K562 (cell line): ENCODE measurements around the gene NRCAM. TPM values are rescaled to one million over a fixed set of nuclear protein-coding genes. Genes with fewer than 3 reads are reported as not detected.
A peak's percentile ranks its signal among the peaks of the same experiment; 100 is the strongest.

ENCODE experiments used
- ATF3 ChIP-seq, 2 experiments: fragments of 450-650 bp in 1 of 2; sonication (generic) in 1 of 2; formaldehyde crosslinking in 1 of 2; IDR thresholded peaks in 1 of 2; conservative IDR thresholded peaks in 1 of 2; 2 replicates each; pipeline versions ENCODE4 v1.6.1 to v1.8.1; 2016 to 2023; ENCODE audit warnings: mild to moderate bottlenecking in 2 of 2, moderate library complexity in 2 of 2, inconsistent platforms in 1 of 2, missing genetic modification reagents in 1 of 2
- CBFA2T2 ChIP-seq: fragments of 450-650 bp; conservative IDR thresholded peaks from 2 replicates; pipeline ENCODE4 v1.6.1; 2017; ENCODE audit warnings: mild to moderate bottlenecking
- CREM ChIP-seq: IDR thresholded peaks from 2 replicates; pipeline ENCODE4 v1.6.1; 2014; ENCODE audit warnings: antibody characterized with exemption, low read depth
- ETS2 ChIP-seq: IDR thresholded peaks from 2 replicates; pipeline ENCODE4 v1.6.1; 2016; ENCODE audit warnings: borderline replicate concordance, missing genetic modification characterization, mild to moderate bottlenecking, moderate library complexity, missing compliant biosample characterization; ENCODE audit not compliant: poor library complexity, severe bottlenecking
- FOSL1 ChIP-seq: fragments of 200-800 bp; sonication (Bioruptor generic); conservative IDR thresholded peaks from 2 replicates; pipeline ENCODE4 v1.6.1; 2016; ENCODE audit warnings: missing genetic modification characterization, missing compliant biosample characterization
- GTF2E2 ChIP-seq: fragments of 200-800 bp; sonication (Bioruptor generic); IDR thresholded peaks from 2 replicates; pipeline ENCODE4 v1.6.1; 2016; ENCODE audit warnings: missing genetic modification characterization, missing compliant biosample characterization
- HMG20A ChIP-seq: fragments of 450-650 bp; formaldehyde crosslinking; conservative IDR thresholded peaks from 2 replicates; pipeline ENCODE4 v1.4.0; 2020; ENCODE audit warnings: mild to moderate bottlenecking, mixed read lengths
- IRF2 ChIP-seq: sonication (generic); formaldehyde crosslinking; IDR thresholded peaks from 2 replicates; pipeline ENCODE4 v1.8.1; 2022; ENCODE audit warnings: mild to moderate bottlenecking, missing genetic modification reagents
- JUNB ChIP-seq: fragments of 450-650 bp; formaldehyde crosslinking; conservative IDR thresholded peaks from 2 replicates; pipeline ENCODE4 v1.4.0; 2020; ENCODE audit warnings: mild to moderate bottlenecking
- PML ChIP-seq: IDR thresholded peaks from 2 replicates; pipeline ENCODE4 v1.6.1; 2012; ENCODE audit warnings: low read length, inconsistent platforms
- RNF2 ChIP-seq: sonication (generic); IDR thresholded peaks from 2 replicates; pipeline ENCODE4 v1.6.1; 2016
- SIN3A ChIP-seq, 2 experiments: fragments of 150-350 bp in 1 of 2; IDR thresholded peaks; 2 replicates each; pipeline ENCODE4 v1.6.1; 2011 to 2016; ENCODE audit warnings: borderline replicate concordance in 2 of 2, low read depth in 2 of 2, low read length in 2 of 2, mild to moderate bottlenecking in 2 of 2, moderate library complexity in 2 of 2; ENCODE audit not compliant: control insufficient read depth in 1 of 2
- SRSF9 ChIP-seq: fragments of 200-400 bp; formaldehyde crosslinking; IDR thresholded peaks from 2 replicates; pipeline ENCODE4 v1.6.1; 2017; ENCODE audit warnings: low read depth, low read length, borderline replicate concordance
- VEZF1 ChIP-seq: fragments of 200-800 bp; sonication (Bioruptor generic); IDR thresholded peaks from 2 replicates; pipeline ENCODE4 v1.6.1; 2017; ENCODE audit warnings: missing genetic modification characterization, missing compliant biosample characterization
- YBX1 ChIP-seq: fragments of 450-650 bp; IDR thresholded peaks from 2 replicates; pipeline ENCODE4 v1.7.1; 2016; ENCODE audit warnings: mild to moderate bottlenecking
- ZBED1 ChIP-seq: IDR thresholded peaks from 2 replicates; pipeline ENCODE4 v1.6.1; 2014
- ZNF311 ChIP-seq: fragments of 250-450 bp; sonication (Bioruptor Pico); IDR thresholded peaks from 2 replicates; pipeline ENCODE4 v1.4.0; 2020; ENCODE audit warnings: mild to moderate bottlenecking, moderate library complexity
- ZNF444 ChIP-seq: fragments of 250-450 bp; sonication (Bioruptor Pico); IDR thresholded peaks from 2 replicates; pipeline ENCODE4 v1.4.0; 2020; ENCODE audit warnings: mild to moderate bottlenecking, moderate library complexity
- polyA plus RNA-seq, 8 experiments: library from polyadenylated mRNA; depleted of rRNA in 4 of 8; stranded (reverse) in 5 of 8; unstranded in 3 of 8; fragments of >200 nt; fragmentation: Nextera tagmentation in 2 of 8; fragmentation: Illumina TruSeq in 1 of 8; extraction: Ambion mirVana in 2 of 8; extraction: Trizol in 1 of 8; gene quantifications; 2 replicates each; pipeline versions ENCODE4 v1.2.1 to v1.2.3, GENCODE V29; 2011 to 2014; ENCODE audit warnings: inconsistent platforms in 1 of 8, missing spikeins in 1 of 8
- total RNA-seq, 7 experiments: library from RNA; depleted of rRNA in 6 of 7; stranded (reverse); fragments of >200 nt in 6 of 7; fragmentation: Illumina TruSeq in 2 of 7; extraction: Trizol in 2 of 7; gene quantifications; 2 replicates each; pipeline versions ENCODE4 v1.2.1 to v1.2.3, GENCODE V29; 2011 to 2021; ENCODE audit warnings: low replicate concordance in 1 of 7
- TF ChIP-seq, protein P1 (sequence below): fragments of 250-450 bp; sonication (Bioruptor Pico); IDR thresholded peaks from 2 replicates; pipeline ENCODE4 v1.4.0; 2020
- TF ChIP-seq, protein P2 (sequence below): sonication (generic); formaldehyde crosslinking; IDR thresholded peaks from 2 replicates; pipeline ENCODE4 v1.8.1; 2023; ENCODE audit warnings: mild to moderate bottlenecking, missing genetic modification reagents

The NRCAM gene
- total and polyA plus RNA-seq, 9 of the 15 experiments (the other 6 are each of a cell fraction or from before 2014, with no cell fraction given): 0.03 to 0.54 (median 0.12) TPM; not detected in 1

DNA sequence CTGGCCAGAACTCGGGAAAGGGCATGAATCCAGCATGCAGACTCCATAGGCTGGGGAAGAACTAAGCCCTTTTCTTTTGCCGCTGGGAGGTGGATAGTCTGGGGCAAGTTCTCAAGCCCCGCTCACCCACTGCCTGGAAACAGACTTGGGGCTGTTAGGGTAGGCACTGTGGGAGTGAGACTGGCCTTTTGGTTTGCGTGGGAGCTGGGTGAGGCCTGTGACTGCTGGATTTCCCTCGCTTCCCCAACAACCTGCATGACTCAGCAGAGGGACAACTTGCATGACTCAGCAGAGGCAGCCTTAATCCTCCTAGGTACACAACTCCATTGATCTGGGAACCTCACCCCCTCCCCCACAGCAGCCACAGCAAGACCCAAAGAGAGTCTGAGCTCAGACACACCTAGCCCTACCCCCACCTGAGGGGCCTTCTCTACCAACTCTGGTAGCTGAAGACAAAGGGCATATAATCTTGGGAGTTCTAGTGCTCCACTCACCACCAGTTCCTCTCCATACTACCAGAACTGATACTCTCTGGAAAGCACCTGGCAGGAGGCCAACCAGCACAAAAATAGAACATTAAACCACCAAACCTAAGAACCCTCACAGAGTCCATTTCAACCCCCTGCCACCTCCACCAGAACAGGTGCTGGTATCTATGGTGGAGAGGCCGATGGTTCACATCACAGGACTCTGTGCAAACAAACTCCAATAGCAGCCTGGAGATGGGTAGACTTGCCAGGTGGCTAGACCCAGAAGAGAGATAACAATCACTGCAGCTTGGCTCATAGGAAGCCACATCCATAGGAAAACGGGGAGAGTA, 244.6 kb downstream of the NRCAM start (continued):
- TF ChIP-seq VEZF1 (CRISPR knock-in tag) (no peak), ZBED1 (peak; percentile 61; the same call in 1 of the 2 replicates), ATF3 (IDR thresholded peaks at IDR 0.05) (peak; percentile 92), ATF3 (CRISPR knock-in tag; conservative IDR thresholded peaks at IDR 0.05) (0 out of 2 replicates have a peak, but pooled peaks have one; percentile 8), CBFA2T2 (peak; percentile 62), JUNB (0 out of 2 replicates have a peak, but pooled peaks have one; percentile 35), IRF2 (CRISPR knock-in tag) (no peak), ZNF444 (peak; percentile 20; the same call in 1 of the 2 replicates), ETS2 (no peak), HMG20A (no peak), FOSL1 (peak; percentile 82), SRSF9 (no peak), SIN3A (IDR thresholded peaks at IDR 0.05; ENCODE audit: borderline replicate concordance in 2 of 2, control insufficient read depth in 1 of 2, low read depth in 2 of 2, low read length in 2 of 2) (no peak), CREM (peak; percentile 42; the same call in 1 of the 2 replicates), GTF2E2 (tag) (no peak), PML (no peak), ZNF311 (CRISPR knock-in tag) (no peak), RNF2 (peak; percentile 70; the same call in 1 of the 2 replicates), YBX1 (no peak)
- TF ChIP-seq, protein P1, sequence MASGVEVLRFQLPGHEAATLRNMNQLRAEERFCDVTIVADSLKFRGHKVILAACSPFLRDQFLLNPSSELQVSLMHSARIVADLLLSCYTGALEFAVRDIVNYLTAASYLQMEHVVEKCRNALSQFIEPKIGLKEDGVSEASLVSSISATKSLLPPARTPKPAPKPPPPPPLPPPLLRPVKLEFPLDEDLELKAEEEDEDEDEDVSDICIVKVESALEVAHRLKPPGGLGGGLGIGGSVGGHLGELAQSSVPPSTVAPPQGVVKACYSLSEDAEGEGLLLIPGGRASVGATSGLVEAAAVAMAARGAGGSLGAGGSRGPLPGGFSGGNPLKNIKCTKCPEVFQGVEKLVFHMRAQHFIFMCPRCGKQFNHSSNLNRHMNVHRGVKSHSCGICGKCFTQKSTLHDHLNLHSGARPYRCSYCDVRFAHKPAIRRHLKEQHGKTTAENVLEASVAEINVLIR (CRISPR knock-in tag): no peak
- TF ChIP-seq, protein P2, sequence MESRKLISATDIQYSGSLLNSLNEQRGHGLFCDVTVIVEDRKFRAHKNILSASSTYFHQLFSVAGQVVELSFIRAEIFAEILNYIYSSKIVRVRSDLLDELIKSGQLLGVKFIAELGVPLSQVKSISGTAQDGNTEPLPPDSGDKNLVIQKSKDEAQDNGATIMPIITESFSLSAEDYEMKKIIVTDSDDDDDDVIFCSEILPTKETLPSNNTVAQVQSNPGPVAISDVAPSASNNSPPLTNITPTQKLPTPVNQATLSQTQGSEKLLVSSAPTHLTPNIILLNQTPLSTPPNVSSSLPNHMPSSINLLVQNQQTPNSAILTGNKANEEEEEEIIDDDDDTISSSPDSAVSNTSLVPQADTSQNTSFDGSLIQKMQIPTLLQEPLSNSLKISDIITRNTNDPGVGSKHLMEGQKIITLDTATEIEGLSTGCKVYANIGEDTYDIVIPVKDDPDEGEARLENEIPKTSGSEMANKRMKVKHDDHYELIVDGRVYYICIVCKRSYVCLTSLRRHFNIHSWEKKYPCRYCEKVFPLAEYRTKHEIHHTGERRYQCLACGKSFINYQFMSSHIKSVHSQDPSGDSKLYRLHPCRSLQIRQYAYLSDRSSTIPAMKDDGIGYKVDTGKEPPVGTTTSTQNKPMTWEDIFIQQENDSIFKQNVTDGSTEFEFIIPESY (CRISPR knock-in tag): peak; percentile 76
